Lung microvascular endothelial cell (primary cell): Measurements from ENCODE around the gene ZNRD2. TPM values are rescaled to one million over a fixed set of nuclear protein-coding genes. Genes with fewer than 3 reads are reported as not detected.
"Not testable (repeated sequence)": the region's sequence is repeated elsewhere in the genome, so short reads cannot be mapped to it uniquely, and the experiment has no call there.

Source experiments
- DNase-seq, 2 donors: peaks; one replicate each; pipeline versions ENCODE4 v3.0.0 to v3.0.0-alpha.2; 2010; ENCODE audit warnings: low read depth in 2 of 2
- total RNA-seq: library from RNA; depleted of rRNA; stranded (reverse); fragments of >200 nt; gene quantifications from 2 replicates; pipeline ENCODE4 v1.2.1, GENCODE V29; 2014

Gene ZNRD2
- total RNA-seq, 1 donor from 2014 or later = 30.8 TPM

DNA sequence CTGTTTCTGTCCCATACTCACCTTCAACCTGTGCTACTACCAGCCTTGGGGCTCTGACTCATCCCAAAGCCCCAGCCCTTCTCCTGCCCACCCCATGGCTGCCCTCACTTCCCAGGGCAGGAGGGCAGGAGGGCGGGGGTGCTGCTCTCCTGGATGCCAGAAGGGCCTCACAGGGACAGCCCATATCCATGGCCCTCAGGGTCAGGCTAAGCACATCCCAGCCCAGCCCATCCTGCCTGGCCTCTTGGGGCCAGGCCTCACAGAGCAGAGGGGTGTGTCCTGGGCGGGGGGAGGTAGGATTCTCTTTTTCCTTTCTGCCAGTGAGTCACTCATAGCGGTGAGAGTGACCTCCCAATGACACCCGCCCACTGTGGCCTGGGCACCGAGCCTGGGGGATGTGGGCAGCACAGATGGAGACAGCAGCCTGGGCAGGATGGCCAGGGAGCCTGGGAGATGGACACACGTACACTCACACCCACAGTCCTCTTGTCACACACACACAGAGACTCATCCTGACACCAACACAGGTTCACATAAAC is 14.5 kb upstream of the ZNRD2 start:
- DNase-seq = peak; percentile 57 to 77

DNA sequence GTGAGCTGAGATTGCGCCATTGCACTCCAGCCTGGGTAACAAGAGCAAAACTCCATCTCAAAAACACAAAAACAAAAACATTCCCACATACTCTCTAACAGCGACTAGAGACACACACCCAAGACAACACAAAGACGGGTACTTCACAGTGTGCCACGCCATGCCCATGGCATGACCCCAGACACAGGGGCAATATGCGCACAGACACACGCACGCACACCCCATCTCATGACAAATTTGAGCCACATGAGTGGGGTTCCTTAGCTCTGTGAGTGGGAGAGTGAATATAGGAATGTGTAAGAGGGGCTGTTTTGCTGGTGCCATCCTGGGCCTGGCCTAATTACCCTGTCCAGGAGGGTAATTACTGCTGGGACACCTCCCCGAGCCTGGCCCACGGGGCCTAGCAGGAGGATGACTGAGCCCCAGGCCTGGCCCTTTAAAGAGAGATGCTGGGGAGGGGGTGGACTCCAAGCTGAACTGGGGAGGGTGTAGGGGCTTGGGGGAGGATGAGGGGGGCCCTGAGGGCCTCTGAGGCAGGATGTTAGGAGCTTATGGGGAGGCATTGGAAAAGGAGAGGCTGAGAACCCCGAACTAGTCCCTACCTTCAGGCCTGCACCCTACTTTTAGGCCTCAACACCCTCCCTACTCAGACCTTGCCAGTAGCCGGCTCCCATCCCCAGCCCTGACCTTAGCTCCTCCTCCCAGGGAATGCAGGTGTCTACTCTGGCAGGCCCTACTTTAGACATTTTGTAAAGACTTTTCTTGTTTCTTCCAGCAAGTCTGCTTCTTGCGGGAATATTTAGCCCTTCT is 13.6 kb upstream of the ZNRD2 start:
- DNase-seq = no peak

GRCh38 chr11:65557280-65558001 is 12.8 kb upstream of the ZNRD2 start:
- DNase-seq = no peak

- peak; percentile 73 to 88 for DNase-seq
Measured at GRCh38 chr11:65558002-65558929, 12.0 kb upstream of the ZNRD2 start, which contains the start of gene LTBP3. Gene LTBP3 (minus strand): TSS chr11:65558359. CDS start chr11:65557959, 400 bp downstream.

DNA sequence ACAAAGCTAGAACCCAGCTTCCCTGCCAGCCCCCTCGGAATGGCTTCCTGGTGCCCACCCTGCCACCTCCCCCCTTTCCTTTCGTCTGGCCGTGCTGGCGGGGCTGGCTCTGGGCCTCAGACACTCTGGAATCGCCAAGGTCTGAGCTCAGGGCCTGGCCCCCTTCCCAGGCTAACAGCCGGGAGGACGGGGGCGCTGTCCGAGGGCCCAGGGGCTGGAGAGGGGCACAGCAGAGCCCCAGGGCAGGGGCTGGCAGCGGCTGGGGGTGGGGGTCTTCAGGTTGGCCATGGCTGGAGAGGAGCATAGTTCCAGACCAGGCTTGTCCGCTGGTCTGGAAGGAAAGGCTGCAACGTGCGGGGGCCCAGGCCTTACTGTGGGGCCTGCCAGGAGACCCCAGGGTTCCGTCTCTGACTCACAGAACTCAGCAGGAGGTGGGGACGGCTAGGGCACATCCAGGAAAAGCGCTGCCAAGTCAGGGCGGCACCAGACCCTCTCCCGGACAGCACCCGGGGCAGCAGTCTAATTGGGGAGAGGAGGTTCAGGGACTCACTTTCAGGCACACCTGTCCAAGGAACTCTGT is 11.3 kb upstream of the ZNRD2 start:
- DNase-seq = peak in 1 of 2 donors; percentile 35

- DNase-seq = peak; percentile 31 to 63
Measured at GRCh38 chr11:65559535-65559934, 10.7 kb upstream of the ZNRD2 start.

- DNase-seq = peak; percentile 73 to 84
Measured at GRCh38 chr11:65559951-65560537, 10.2 kb upstream of the ZNRD2 start.

GRCh38 chr11:65560555-65561418 is 9.5 kb upstream of the ZNRD2 start:
- DNase-seq = peak in 1 of 2 donors; percentile 86

GRCh38 chr11:65562020-65562419 is 8.3 kb upstream of the ZNRD2 start:
- DNase-seq = no peak

DNA sequence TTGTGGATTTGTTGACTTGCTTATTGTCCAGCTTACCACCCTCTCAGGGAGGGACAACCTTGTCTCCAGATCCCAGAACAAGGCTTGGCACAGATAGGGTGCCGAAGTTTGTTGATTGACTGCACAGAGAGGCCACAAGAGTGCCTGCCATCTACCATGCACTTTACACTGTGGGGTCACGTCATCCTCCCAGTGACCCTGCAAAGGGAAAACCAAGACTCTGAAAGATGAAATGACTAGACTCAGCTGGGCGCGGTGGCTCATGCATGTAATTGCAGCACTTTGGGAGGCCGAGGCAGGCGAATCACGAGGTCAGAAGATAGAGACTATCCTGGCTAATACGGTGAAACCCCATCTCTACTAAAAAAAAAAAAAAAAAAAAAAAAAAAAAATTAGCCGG is 7.5 kb upstream of the ZNRD2 start:
- no peak for DNase-seq

DNA sequence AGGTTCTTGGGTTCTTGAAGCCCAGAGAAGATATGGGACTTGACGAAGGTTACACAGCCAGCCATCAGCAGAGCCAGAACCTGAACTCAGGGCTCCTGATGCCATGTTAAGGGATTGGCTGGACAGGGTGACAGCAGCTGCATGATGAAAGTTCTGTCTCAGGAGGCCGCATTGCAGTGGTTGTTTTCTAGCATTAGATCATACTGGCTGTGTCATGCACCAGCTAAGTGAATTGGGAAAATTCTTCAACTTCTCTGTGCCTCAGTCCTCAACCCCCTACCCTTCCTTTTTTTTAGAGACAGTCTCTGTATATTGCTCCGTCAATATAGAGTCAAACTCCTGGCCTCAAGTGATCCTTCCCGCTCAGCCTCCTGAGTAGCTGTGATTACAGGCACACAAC is 6.7 kb upstream of the ZNRD2 start:
- DNase-seq = no peak

DNA sequence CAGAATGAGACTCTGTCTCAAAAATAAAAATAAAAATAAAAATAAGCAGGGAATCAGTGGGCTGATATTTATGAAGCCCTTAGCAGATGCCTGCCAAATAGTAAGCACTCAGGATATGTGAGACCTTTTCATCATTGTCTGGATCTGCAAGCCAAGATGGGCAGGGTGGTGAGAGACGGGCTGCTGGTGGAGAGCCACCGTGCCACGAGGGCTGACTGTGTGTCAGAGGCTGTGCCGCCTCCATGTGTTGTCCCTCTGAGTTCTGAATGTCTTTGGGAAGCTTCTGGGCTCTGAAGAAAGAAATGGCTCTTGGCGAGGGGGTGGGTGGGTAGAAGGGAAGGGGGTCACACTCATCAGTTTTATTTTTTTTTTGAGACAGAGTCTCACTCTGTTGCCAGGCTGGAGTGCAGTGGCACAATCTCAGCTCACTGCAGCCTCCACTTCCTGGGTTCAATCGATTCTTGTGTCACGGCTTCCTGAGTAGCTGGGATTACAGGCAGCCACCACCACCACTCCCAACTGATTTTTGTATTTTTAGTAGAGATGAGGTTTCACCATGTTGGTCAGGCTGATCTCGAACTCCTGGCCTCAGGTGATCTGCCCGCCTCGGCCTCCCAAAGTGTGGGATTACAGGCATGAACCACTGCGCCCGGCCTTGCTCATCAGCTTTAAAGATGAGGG is 5.3 kb upstream of the ZNRD2 start:
- not testable (repeated sequence) for DNase-seq

- peak; percentile 52 to 64 for DNase-seq
Measured at GRCh38 chr11:65565624-65566453, 4.4 kb upstream of the ZNRD2 start.

DNA sequence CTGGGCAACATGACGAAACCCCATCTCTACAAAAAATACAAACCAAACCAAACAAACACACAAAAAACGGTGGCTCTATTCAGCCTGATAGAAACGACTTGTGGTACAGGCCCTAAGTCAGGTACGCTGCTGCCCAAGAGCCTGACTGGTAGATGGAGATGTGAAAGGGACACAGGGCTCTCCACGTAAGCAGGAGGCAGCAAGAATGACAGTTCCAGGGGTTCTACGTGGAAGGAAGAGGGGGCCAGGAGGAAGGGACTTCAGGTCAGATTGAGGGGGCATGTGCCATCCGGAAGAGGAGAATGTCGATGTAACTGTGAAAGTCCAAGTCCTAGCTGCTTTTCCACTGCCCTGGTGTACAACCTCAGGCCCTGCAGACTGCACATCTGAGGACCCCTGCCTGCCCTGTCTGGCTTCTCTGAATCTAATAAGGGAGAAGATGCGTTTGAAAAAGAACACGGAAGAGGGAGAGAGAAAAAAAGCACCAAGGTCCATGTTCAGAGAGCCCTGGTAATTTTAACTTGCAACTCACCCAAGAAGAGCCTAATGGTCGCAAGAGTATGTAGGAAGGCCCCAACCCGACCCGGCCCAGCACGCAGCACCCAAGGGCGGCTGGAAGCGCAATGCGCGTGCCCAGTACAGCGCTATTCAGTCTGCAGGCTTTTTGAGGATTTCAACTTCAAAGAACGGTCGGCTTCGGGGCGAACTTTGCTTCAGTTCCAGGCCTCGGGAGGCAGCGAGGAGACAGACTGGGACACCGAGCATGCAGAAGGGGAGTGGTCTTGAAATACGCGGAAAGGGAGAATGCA is 909 bp upstream of the ZNRD2 start:
- no peak for DNase-seq

DNA sequence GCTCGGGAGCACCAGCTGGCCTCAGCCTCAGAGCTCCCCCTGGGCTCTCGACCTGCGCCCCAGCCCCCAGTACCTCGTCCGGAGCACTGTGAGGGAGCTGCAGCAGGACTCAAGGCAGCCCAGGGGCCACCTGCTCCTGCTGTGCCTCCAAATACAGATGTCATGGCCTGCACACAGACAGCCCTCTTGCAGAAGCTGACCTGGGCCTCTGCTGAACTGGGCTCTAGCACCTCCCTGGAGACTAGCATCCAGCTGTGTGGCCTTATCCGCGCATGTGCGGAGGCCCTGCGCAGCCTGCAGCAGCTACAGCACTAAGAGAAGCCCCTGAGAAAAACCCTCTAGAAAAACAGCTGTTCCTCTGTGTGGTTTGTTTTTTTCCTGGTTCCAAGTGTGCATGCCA is 1.1 kb downstream of the ZNRD2 start:
- DNase-seq = no peak

GRCh38 chr11:65571940-65572339 is 1.7 kb downstream of the ZNRD2 start:
- DNase-seq = peak; percentile 67 to 81

DNA sequence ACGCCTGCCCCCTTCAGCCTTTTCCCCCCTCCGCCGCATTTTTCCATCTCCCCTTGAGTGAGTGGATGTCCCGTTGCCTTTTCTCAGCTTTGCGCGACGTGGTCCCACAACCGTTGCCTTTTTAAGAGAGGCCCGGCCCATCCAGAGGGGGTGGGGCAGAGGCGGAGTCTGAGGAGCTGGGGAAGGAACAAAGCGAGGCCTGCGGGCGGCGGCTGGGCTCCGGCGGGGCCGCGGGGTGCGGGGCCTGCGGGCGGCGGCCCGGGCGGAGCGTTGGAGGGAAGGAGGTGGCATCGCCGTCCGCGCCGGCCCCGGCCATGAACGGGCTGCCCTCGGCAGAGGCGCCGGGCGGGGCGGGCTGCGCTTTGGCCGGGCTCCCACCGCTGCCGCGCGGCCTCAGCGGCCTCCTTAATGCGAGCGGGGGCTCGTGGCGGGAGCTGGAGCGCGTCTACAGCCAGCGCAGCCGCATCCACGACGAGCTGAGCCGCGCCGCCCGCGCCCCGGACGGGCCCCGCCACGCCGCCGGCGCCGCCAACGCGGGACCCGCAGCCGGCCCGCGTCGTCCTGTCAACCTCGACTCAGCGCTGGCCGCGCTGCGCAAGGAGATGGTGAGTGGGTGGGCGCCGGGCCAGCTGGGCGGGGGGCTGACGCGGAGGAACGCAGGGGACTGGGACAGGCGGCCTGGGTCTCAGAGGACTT is 2.2 kb downstream of the ZNRD2 start, which contains the start of gene FAM89B:
FAM89B (plus strand) TSS at position 183 of the 696 bp plus-strand sequence; CDS start at position 315, 132 bp downstream.
- peak; percentile 82 to 85 for DNase-seq
